Activated T-helper 1 cell treated with anti-CD3 and anti-CD28 coated beads, Interleukin-12 subunit alpha, Interleukin-12 subunit beta, Interleukin-2, Interleukin-4 antibody, amounts not matched to agents 30 ng/mL and 10 ng/mL and 1 ng/mL, durations not matched to agents 14 hours and 24 hours and 36 hours (primary cell): ENCODE measurements around the gene RNF215. TPM values are rescaled to one million over a fixed set of nuclear protein-coding genes. Genes with fewer than 3 reads are reported as not detected.

Experiments used
- DNase-seq: peaks from one replicate; pipeline ENCODE4 v3.0.0; 2021; ENCODE audit warnings: low spot score
- H3K27ac Mint-ChIP-seq: one replicate; pipeline ENCODE4 v1.8.0; 2021; ENCODE audit warnings: mild to moderate bottlenecking, mixed read lengths
- H3K27me3 Mint-ChIP-seq: one replicate; pipeline ENCODE4 v1.8.0; 2022; ENCODE audit warnings: mild to moderate bottlenecking, moderate library complexity, mixed read lengths; ENCODE audit not compliant: insufficient read depth
- H3K36me3 Mint-ChIP-seq: one replicate; pipeline ENCODE4 v1.8.0; 2021; ENCODE audit warnings: low read depth, mixed read lengths
- H3K4me1 Mint-ChIP-seq: one replicate; pipeline ENCODE4 v1.8.0; 2021; ENCODE audit warnings: low read depth, mixed read lengths
- H3K4me3 Mint-ChIP-seq: one replicate; pipeline ENCODE4 v1.8.0; 2021; ENCODE audit warnings: mild to moderate bottlenecking, moderate library complexity, mixed read lengths
- H3K9me3 Mint-ChIP-seq: one replicate; pipeline ENCODE4 v1.8.0; 2021; ENCODE audit warnings: mixed read lengths
- intact Hi-C: fragments of 100-400 bp; cut with micrococcal nuclease; formaldehyde crosslinking; loops from one replicate; pipeline ENCODE4 v1.15.1; 2024
- total RNA-seq: library from RNA; stranded (reverse); gene quantifications from 2 replicates; pipeline ENCODE4 v1.2.3, GENCODE V29; 2022

The RNF215 gene
- total RNA-seq: 10.3 and 13.2 TPM in 2 replicates

GRCh38 chr22:30386960-30387827, at the start of gene RNF215:
RNF215 (minus strand) TSS chr22:30387411; CDS start chr22:30387313, 98 bp downstream.
- H3K4me3 Mint-ChIP-seq: peak within 1 kb of the TSS; percentile 84
- DNase-seq: peak; percentile 79
- H3K4me1 Mint-ChIP-seq: peaks cover 25% of the 10 kb centered on the region
- H3K27ac Mint-ChIP-seq: peak within 1 kb of the TSS; percentile 56
- intact Hi-C loops: loop anchor here (1.0 to 5.0 kb wide), 7 partner anchors 31 to 278 kb away; partner anchors contain the start of genes OSM and SF3A1
- H3K27me3 Mint-ChIP-seq: no peaks in the 10 kb centered on the region
- peaks cover 2% of the 10 kb centered on the region for H3K36me3 Mint-ChIP-seq
- H3K9me3 Mint-ChIP-seq: no peaks in the 10 kb centered on the region

GRCh38 chr22:30436196-30436595, 49.0 kb upstream of the RNF215 start:
- Mint-ChIP-seq H3K4me3 (peak overlapping the region; percentile 62), H3K27ac (peak overlapping the region; percentile 75), H3K9me3 (peaks cover 18% of the 10 kb centered on the region), H3K27me3 (peaks cover 16% of the 10 kb centered on the region), H3K4me1 (peaks cover 24% of the 10 kb centered on the region), H3K36me3 (peaks cover 12% of the 10 kb centered on the region)
- intact Hi-C loops: no loop called here
- DNase-seq: no peak

- H3K4me1 Mint-ChIP-seq: peaks cover 21% of the 10 kb centered on the region
- intact Hi-C loops: loop anchor here (1.0 kb wide), 1 partner anchor 9 kb away; no protein-coding TSS in a partner anchor
- peaks cover 13% of the 10 kb centered on the region for H3K27me3 Mint-ChIP-seq
- peaks cover 12% of the 10 kb centered on the region for H3K36me3 Mint-ChIP-seq
- H3K27ac Mint-ChIP-seq: peak overlapping the region; percentile 75
- H3K9me3 Mint-ChIP-seq: peaks cover 18% of the 10 kb centered on the region
- DNase-seq: peak; percentile 56
- peak overlapping the region; percentile 62 for H3K4me3 Mint-ChIP-seq
Measured at GRCh38 chr22:30435674-30436126, 48.5 kb upstream of the RNF215 start.

GRCh38 chr22:30434843-30435242, 47.6 kb upstream of the RNF215 start:
- H3K27ac Mint-ChIP-seq: peak overlapping the region; percentile 53
- intact Hi-C loops: loop anchor here (1.0 kb wide), 1 partner anchor 9 kb away; no protein-coding TSS in a partner anchor

GRCh38 chr22:30433773-30434172, 46.6 kb upstream of the RNF215 start:
- intact Hi-C loops: no loop called here
- Mint-ChIP-seq H3K9me3 (peaks cover 18% of the 10 kb centered on the region), H3K36me3 (peaks cover 25% of the 10 kb centered on the region), H3K4me3 (no peak overlapping the region), H3K27me3 (peaks cover 4% of the 10 kb centered on the region), H3K4me1 (peaks cover 21% of the 10 kb centered on the region), H3K27ac (no peak overlapping the region)
- no peak for DNase-seq

More at GRCh38 chr22:30434843-30435242, 47.6 kb upstream of the RNF215 start:
- H3K4me3 Mint-ChIP-seq: peak overlapping the region; percentile 62
- H3K4me1 Mint-ChIP-seq: peaks cover 21% of the 10 kb centered on the region
- H3K9me3 Mint-ChIP-seq: peaks cover 18% of the 10 kb centered on the region
- DNase-seq: no peak
- peaks cover 17% of the 10 kb centered on the region for H3K36me3 Mint-ChIP-seq
- peaks cover 8% of the 10 kb centered on the region for H3K27me3 Mint-ChIP-seq

- peaks cover 21% of the 10 kb centered on the region for H3K4me1 Mint-ChIP-seq
- intact Hi-C loops: no loop called here
- H3K27ac Mint-ChIP-seq: peak overlapping the region; percentile 12
- H3K36me3 Mint-ChIP-seq: peaks cover 31% of the 10 kb centered on the region
- peaks cover 18% of the 10 kb centered on the region for H3K9me3 Mint-ChIP-seq
- no peak overlapping the region for H3K4me3 Mint-ChIP-seq
- peaks cover 4% of the 10 kb centered on the region for H3K27me3 Mint-ChIP-seq
- DNase-seq: no peak
Measured at GRCh38 chr22:30433227-30433626, 46.0 kb upstream of the RNF215 start.

GRCh38 chr22:30432520-30432919, 45.3 kb upstream of the RNF215 start:
- no peak overlapping the region for H3K4me3 Mint-ChIP-seq
- peaks cover 18% of the 10 kb centered on the region for H3K9me3 Mint-ChIP-seq
- peaks cover 34% of the 10 kb centered on the region for H3K36me3 Mint-ChIP-seq
- intact Hi-C loops: no loop called here
- peaks cover 26% of the 10 kb centered on the region for H3K4me1 Mint-ChIP-seq
- no peak for DNase-seq
- H3K27ac Mint-ChIP-seq: no peak overlapping the region
- H3K27me3 Mint-ChIP-seq: peaks cover 4% of the 10 kb centered on the region

- intact Hi-C loops: no loop called here
- Mint-ChIP-seq H3K9me3 (peaks cover 17% of the 10 kb centered on the region), H3K4me3 (no peak overlapping the region), H3K36me3 (peaks cover 37% of the 10 kb centered on the region), H3K27ac (no peak overlapping the region), H3K4me1 (peaks cover 30% of the 10 kb centered on the region), H3K27me3 (peaks cover 4% of the 10 kb centered on the region)
- DNase-seq: no peak
Measured at GRCh38 chr22:30432096-30432495, 44.9 kb upstream of the RNF215 start.

- H3K36me3 Mint-ChIP-seq: peaks cover 37% of the 10 kb centered on the region
- H3K9me3 Mint-ChIP-seq: peaks cover 12% of the 10 kb centered on the region
- H3K4me3 Mint-ChIP-seq: no peak overlapping the region
- H3K27ac Mint-ChIP-seq: no peak overlapping the region
- H3K27me3 Mint-ChIP-seq: peaks cover 4% of the 10 kb centered on the region
- intact Hi-C loops: no loop called here
- peaks cover 40% of the 10 kb centered on the region for H3K4me1 Mint-ChIP-seq
- no peak for DNase-seq
Measured at GRCh38 chr22:30430933-30431332, 43.7 kb upstream of the RNF215 start.

GRCh38 chr22:30429887-30430286, 42.7 kb upstream of the RNF215 start:
- Mint-ChIP-seq H3K36me3 (peaks cover 28% of the 10 kb centered on the region), H3K27ac (no peak overlapping the region), H3K9me3 (peaks cover 4% of the 10 kb centered on the region), H3K4me1 (peaks cover 37% of the 10 kb centered on the region), H3K4me3 (no peak overlapping the region), H3K27me3 (peaks cover 4% of the 10 kb centered on the region)
- no peak for DNase-seq
- intact Hi-C loops: loop anchor here (10.0 kb wide), 1 partner anchor 875 kb away; the partner anchor contains the start of gene THOC5

- Mint-ChIP-seq H3K36me3 (peaks cover 30% of the 10 kb centered on the region), H3K4me1 (peaks cover 37% of the 10 kb centered on the region), H3K27ac (no peak overlapping the region), H3K27me3 (peaks cover under 1% of the 10 kb centered on the region), H3K4me3 (no peak overlapping the region), H3K9me3 (no peaks in the 10 kb centered on the region)
- DNase-seq: no peak
- intact Hi-C loops: loop anchor here (10.0 kb wide), 1 partner anchor 873 kb away; the partner anchor contains the start of gene THOC5
Measured at GRCh38 chr22:30427871-30428270, 40.7 kb upstream of the RNF215 start.

- DNase-seq: peak; percentile 75
- H3K4me1 Mint-ChIP-seq: peaks cover 49% of the 10 kb centered on the region
- H3K36me3 Mint-ChIP-seq: peaks cover 41% of the 10 kb centered on the region
- no peaks in the 10 kb centered on the region for H3K9me3 Mint-ChIP-seq
- peak overlapping the region; percentile 98 for H3K4me3 Mint-ChIP-seq
- intact Hi-C loops: loop anchor here (1.0 to 10.0 kb wide), 7 partner anchors 9 to 872 kb away; partner anchors contain the start of genes SEC14L2, SF3A1 and THOC5
- H3K27me3 Mint-ChIP-seq: no peaks in the 10 kb centered on the region
- peak overlapping the region; percentile 89 for H3K27ac Mint-ChIP-seq
Measured at GRCh38 chr22:30426388-30427353, 39.5 kb upstream of the RNF215 start.
